ENCODE data around the gene LRTM2.

LRTM2 gene

DNA sequence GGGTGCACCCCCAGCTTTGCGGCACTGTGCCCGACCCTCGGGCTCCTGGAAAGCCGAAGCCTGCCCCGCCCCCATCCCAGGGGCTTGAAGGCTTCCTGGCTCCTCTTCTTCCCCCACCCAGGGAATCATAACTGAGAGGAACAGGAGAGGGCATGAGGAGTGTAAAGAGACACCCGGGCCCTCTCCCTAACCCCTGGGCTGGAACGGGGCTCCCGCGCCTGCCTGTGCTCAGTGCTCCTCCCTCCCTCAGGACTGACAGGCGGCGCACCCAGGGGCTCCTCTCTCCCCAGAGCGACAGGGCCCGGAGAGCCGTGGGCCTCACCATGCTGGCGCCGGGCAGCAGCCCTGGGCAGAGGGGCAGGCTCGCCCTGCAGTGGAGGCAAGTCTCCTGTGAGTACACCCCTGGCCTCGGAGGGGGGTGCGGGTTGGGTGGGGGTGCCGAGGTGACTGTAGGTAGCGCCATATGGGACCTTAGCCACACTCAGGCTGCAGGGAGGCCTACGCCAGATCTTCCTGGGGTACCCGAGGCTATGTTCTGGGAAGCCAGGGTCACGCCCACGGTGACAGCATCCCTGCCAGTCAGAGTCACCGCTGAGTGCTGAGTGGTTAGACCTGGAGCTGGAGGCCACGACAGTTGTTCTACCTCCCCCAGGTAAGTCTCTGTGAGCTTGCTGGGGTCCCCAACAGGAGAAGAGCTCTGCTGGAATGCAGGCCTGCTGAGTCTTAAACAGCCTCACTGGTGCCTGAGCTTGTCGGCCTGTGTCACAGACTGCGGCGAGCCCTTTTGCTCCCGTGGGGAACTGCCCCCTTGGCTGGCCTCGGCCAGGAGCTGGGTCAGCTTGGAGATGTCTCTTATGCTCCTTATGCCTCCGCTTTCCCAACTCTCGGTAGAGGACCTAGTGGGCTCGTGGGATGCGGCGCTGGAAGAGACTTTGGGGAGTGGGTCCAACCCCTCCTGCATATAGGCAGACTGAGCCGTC lies 7.8 kb downstream of the LRTM2 start:
- TF ChIP-seq TAF1 (IDR thresholded peaks at IDR 0.05; ENCODE audit: borderline replicate concordance, insufficient read depth, low read length) (no peak), SIN3A (IDR thresholded peaks at IDR 0.05; ENCODE audit: borderline replicate concordance, insufficient read depth, low read length) (no peak), FOXP2 (optimal IDR thresholded peaks at IDR 0.05; ENCODE audit: borderline replicate concordance, extremely low read depth, extremely low read length, insufficient read depth) (no peak), POLR2AphosphoS5 (IDR thresholded peaks at IDR 0.05; ENCODE audit: low read depth, low read length) (no peak)
- TF ChIP-seq, protein P1, sequence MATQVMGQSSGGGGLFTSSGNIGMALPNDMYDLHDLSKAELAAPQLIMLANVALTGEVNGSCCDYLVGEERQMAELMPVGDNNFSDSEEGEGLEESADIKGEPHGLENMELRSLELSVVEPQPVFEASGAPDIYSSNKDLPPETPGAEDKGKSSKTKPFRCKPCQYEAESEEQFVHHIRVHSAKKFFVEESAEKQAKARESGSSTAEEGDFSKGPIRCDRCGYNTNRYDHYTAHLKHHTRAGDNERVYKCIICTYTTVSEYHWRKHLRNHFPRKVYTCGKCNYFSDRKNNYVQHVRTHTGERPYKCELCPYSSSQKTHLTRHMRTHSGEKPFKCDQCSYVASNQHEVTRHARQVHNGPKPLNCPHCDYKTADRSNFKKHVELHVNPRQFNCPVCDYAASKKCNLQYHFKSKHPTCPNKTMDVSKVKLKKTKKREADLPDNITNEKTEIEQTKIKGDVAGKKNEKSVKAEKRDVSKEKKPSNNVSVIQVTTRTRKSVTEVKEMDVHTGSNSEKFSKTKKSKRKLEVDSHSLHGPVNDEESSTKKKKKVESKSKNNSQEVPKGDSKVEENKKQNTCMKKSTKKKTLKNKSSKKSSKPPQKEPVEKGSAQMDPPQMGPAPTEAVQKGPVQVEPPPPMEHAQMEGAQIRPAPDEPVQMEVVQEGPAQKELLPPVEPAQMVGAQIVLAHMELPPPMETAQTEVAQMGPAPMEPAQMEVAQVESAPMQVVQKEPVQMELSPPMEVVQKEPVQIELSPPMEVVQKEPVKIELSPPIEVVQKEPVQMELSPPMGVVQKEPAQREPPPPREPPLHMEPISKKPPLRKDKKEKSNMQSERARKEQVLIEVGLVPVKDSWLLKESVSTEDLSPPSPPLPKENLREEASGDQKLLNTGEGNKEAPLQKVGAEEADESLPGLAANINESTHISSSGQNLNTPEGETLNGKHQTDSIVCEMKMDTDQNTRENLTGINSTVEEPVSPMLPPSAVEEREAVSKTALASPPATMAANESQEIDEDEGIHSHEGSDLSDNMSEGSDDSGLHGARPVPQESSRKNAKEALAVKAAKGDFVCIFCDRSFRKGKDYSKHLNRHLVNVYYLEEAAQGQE (IDR thresholded peaks at IDR 0.05; ENCODE audit: insufficient read depth in 1 of 2, low read depth in 2 of 2, low read length in 2 of 2) = no peak

GRCh38 chr12:1828856-1829255 lies 8.5 kb downstream of the LRTM2 start:
- TF ChIP-seq POLR2AphosphoS5 (IDR thresholded peaks at IDR 0.05; ENCODE audit: low read depth, low read length) (no peak), SIN3A (IDR thresholded peaks at IDR 0.05; ENCODE audit: borderline replicate concordance, insufficient read depth, low read length) (no peak), FOXP2 (optimal IDR thresholded peaks at IDR 0.05; ENCODE audit: borderline replicate concordance, extremely low read depth, extremely low read length, insufficient read depth) (no peak)
- TF ChIP-seq, protein P1 (IDR thresholded peaks at IDR 0.05; ENCODE audit: insufficient read depth in 1 of 2, low read depth in 2 of 2, low read length in 2 of 2) = no peak

GRCh38 chr12:1829306-1829900 lies 9.0 kb downstream of the LRTM2 start:
- TF ChIP-seq TAF1 (IDR thresholded peaks at IDR 0.05; ENCODE audit: borderline replicate concordance, insufficient read depth, low read length) = no peak
- TF ChIP-seq SIN3A (IDR thresholded peaks at IDR 0.05; ENCODE audit: borderline replicate concordance, insufficient read depth, low read length) = no peak
- TF ChIP-seq POLR2AphosphoS5 (IDR thresholded peaks at IDR 0.05; ENCODE audit: low read depth, low read length) = no peak
- no peak for TF ChIP-seq FOXP2 (optimal IDR thresholded peaks at IDR 0.05; ENCODE audit: borderline replicate concordance, extremely low read depth, extremely low read length, insufficient read depth)
- TF ChIP-seq, protein P1 (IDR thresholded peaks at IDR 0.05; ENCODE audit: insufficient read depth in 1 of 2, low read depth in 2 of 2, low read length in 2 of 2) = no peak

DNA sequence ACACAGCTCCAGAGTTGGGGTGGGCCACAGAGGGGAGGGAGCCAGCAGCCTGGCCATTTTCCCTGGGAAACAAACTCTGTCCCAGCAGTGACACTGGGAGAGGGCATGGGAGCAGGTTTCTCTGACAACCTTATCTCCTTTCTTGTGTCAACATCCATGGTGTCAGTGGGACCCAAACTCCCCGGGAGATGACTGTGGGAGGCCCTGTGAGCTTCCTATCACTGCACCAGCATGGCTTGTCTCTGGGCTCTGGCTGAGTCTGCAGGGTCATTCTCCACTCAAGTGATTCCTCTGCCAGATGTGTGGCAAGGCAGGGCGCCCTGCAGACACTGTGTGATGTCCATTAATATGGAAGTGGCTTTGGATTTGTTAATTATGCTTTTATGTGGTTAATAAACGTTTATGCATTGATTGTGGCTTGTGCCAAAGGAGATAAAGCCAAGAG lies 10.1 kb downstream of the LRTM2 start:
- TF ChIP-seq POLR2AphosphoS5 (IDR thresholded peaks at IDR 0.05; ENCODE audit: low read depth, low read length) = no peak
- no peak for TF ChIP-seq FOXP2 (optimal IDR thresholded peaks at IDR 0.05; ENCODE audit: borderline replicate concordance, extremely low read depth, extremely low read length, insufficient read depth)
- TF ChIP-seq SIN3A (IDR thresholded peaks at IDR 0.05; ENCODE audit: borderline replicate concordance, insufficient read depth, low read length) = no peak
- no peak for TF ChIP-seq TAF1 (IDR thresholded peaks at IDR 0.05; ENCODE audit: borderline replicate concordance, insufficient read depth, low read length)
- TF ChIP-seq, protein P1 (IDR thresholded peaks at IDR 0.05; ENCODE audit: insufficient read depth in 1 of 2, low read depth in 2 of 2, low read length in 2 of 2) = no peak

Data from PFSK-1 (cell line).